ENCODE data around the gene PAK5. TPM values are rescaled to one million over a fixed set of nuclear protein-coding genes. Genes with fewer than 3 reads are reported as not detected.

The PAK5 gene
- total and polyA plus RNA-seq, 2 of the 13 experiments (the other 11 are each of a cell fraction or from before 2014, with no cell fraction given): not detected

- H3K36me3 ChIP-seq (replicated peaks in 1 of 2; ENCODE audit: control insufficient read depth in 1 of 2, insufficient read depth in 2 of 2, low read length in 2 of 2): no peaks in the 10 kb centered on the region
- in situ Hi-C loops (cut with HindIII; ENCODE audit: extremely low pct_ligation_motif_present, low pct_unique_long_range_greater_than_20kb): no loop called here
- no peak overlapping the region for H2AFZ ChIP-seq (ENCODE audit: low read length)
- TF ChIP-seq ZNF136 (CRISPR knock-in tag; IDR thresholded peaks at IDR 0.05; ENCODE audit: low read depth) (no peak), ZMAT5 (CRISPR knock-in tag; IDR thresholded peaks at IDR 0.05; ENCODE audit: borderline replicate concordance, low read depth) (no peak), ZNF44 (CRISPR knock-in tag; IDR thresholded peaks at IDR 0.05) (no peak), RBAK (CRISPR knock-in tag; IDR thresholded peaks at IDR 0.05) (no peak), NR2C2 (CRISPR knock-in tag; IDR thresholded peaks at IDR 0.05; ENCODE audit: borderline replicate concordance) (no peak), ZNF607 (CRISPR knock-in tag; IDR thresholded peaks at IDR 0.05; ENCODE audit: borderline replicate concordance) (no peak), SMC3 (IDR thresholded peaks at IDR 0.05; ENCODE audit: low read length) (no peak), RNF219 (CRISPR knock-in tag; IDR thresholded peaks at IDR 0.05) (no peak)
- H3K79me2 ChIP-seq (ENCODE audit: insufficient read depth, low read length): no peaks in the 10 kb centered on the region
- ChIA-PET CTCF (ENCODE audit: low intra/inter-chr PET ratio, low total read pairs) (no interaction called here), POLR2A (no interaction called here)
- no peaks in the 10 kb centered on the region for H4K20me1 ChIP-seq (ENCODE audit: insufficient read depth, low read length)
- H3K9me3 ChIP-seq (ENCODE audit: low read length): no peaks in the 10 kb centered on the region
- no peaks in the 10 kb centered on the region for H3K4me1 ChIP-seq (ENCODE audit: insufficient read depth, low read length)
- H3K4me3 ChIP-seq (replicated peaks in 1 of 3; ENCODE audit: insufficient read depth in 1 of 3, low read depth in 2 of 3, low read length in 3 of 3): no peak overlapping the region
- BruUV-seq (replicated peaks): no TSS peak
- H3K27ac ChIP-seq (ENCODE audit: extremely low read length, insufficient read depth, low read length): no peak overlapping the region
- ATAC-seq (no peak), FAIRE-seq (no peak), DNase-seq (ENCODE audit: low spot score) (no peak)
- H3K9ac ChIP-seq (ENCODE audit: insufficient read depth, low read depth, low read length): no peak overlapping the region
- no peaks in the 10 kb centered on the region for H3K27me3 ChIP-seq (ENCODE audit: control insufficient read depth in 1 of 2, insufficient read depth in 2 of 2, low read length in 2 of 2)
- no peak overlapping the region for H3K4me2 ChIP-seq (ENCODE audit: low read depth, low read length)
- intact Hi-C loops (cut with micrococcal nuclease; ENCODE audit: unreplicated experiment): no loop called here
These were observed 204.5 kb downstream of the PAK5 start for GRCh38 chr20:9634327-9634726.
